GM18907 (cell line): ENCODE measurements around the gene RINL.
"Not testable (repeated sequence)": the region's sequence is repeated elsewhere in the genome, so short reads cannot be mapped to it uniquely, and the experiment has no call there.

Experiments
- ATAC-seq: cut with Tn5 transposase; IDR thresholded peaks from one replicate; pipeline ENCODE4 v1.9.1; 2021; ENCODE audit warnings: mild to moderate bottlenecking, moderate library complexity; ENCODE audit not compliant: unreplicated experiment

RINL gene

GRCh38 chr19:38905620-38906019 lies 27.5 kb upstream of the RINL start:
- no peak for ATAC-seq

GRCh38 chr19:38904581-38905539 lies 26.8 kb upstream of the RINL start:
- no peak for ATAC-seq

GRCh38 chr19:38901683-38902082 lies 23.6 kb upstream of the RINL start:
- no peak for ATAC-seq

GRCh38 chr19:38900743-38901190 lies 22.7 kb upstream of the RINL start:
- no peak for ATAC-seq

GRCh38 chr19:38900202-38900629 lies 22.1 kb upstream of the RINL start:
- peak; percentile 2 for ATAC-seq

GRCh38 chr19:38899447-38900201 lies 21.5 kb upstream of the RINL start, which contains the start of the genes NFKBIB and SIRT2:
Gene NFKBIB, plus strand, starts transcription at chr19:38899969. Its CDS starts 64 bp downstream, at chr19:38900033.
Gene SIRT2, minus strand, starts transcription at chr19:38899618. Its CDS starts 97 bp downstream, at chr19:38899521.
- peak; percentile 91 for ATAC-seq

GRCh38 chr19:38898788-38899446 lies 20.8 kb upstream of the RINL start:
- ATAC-seq = no peak

GRCh38 chr19:38894968-38895367 lies 16.9 kb upstream of the RINL start:
- ATAC-seq = no peak

- ATAC-seq = no peak
Observed at GRCh38 chr19:38893341-38893771, 15.3 kb upstream of the RINL start.

GRCh38 chr19:38892841-38893240 lies 14.8 kb upstream of the RINL start:
- no peak for ATAC-seq

- ATAC-seq = no peak
Observed at GRCh38 chr19:38891771-38892170, 13.7 kb upstream of the RINL start.

GRCh38 chr19:38890686-38891085 lies 12.6 kb upstream of the RINL start:
- no peak for ATAC-seq

- no peak for ATAC-seq
Observed at GRCh38 chr19:38889803-38890202, 11.7 kb upstream of the RINL start.

GRCh38 chr19:38888876-38889275 lies 10.8 kb upstream of the RINL start:
- ATAC-seq = no peak

- ATAC-seq = not testable (repeated sequence)
Observed at GRCh38 chr19:38884691-38885090, 6.6 kb upstream of the RINL start.

- ATAC-seq = no peak
Observed at GRCh38 chr19:38883286-38883685, 5.2 kb upstream of the RINL start.

GRCh38 chr19:38880882-38881609 lies 3.0 kb upstream of the RINL start:
- no peak for ATAC-seq

GRCh38 chr19:38880076-38880881 lies 2.2 kb upstream of the RINL start:
- ATAC-seq = no peak

GRCh38 chr19:38879400-38879751 lies 1.3 kb upstream of the RINL start:
- no peak for ATAC-seq
